ENCODE measurements around the gene TFDP1. TPM values are rescaled to one million over a fixed set of nuclear protein-coding genes. Genes with fewer than 3 reads are reported as not detected.

Gene TFDP1
- total RNA-seq, 2 experiments from 2014 or later = 87.9 to 119 TPM

GRCh38 chr13:113539822-113540221 lies 44.7 kb upstream of the TFDP1 start:
- ChIA-PET CTCF (ENCODE audit: unreplicated experiment) (no interaction called here), POLR2A (no interaction called here)
- H3K36me3 ChIP-seq (ENCODE audit: insufficient read depth, low read length) = no peaks in the 10 kb centered on the region
- no peak overlapping the region for H3K4me2 ChIP-seq (ENCODE audit: low read length)
- no peak overlapping the region for H2AFZ ChIP-seq (ENCODE audit: low read length)
- TF ChIP-seq CTCF (conservative IDR thresholded peaks at IDR 0.05; ENCODE audit: low read length) = no peak
- no peak for TF ChIP-seq EZH2phosphoT487 (IDR thresholded peaks at IDR 0.05; ENCODE audit: borderline replicate concordance, low read depth, low read length)
- H3K4me3 ChIP-seq (ENCODE audit: low read depth, low read length, poor library complexity, severe bottlenecking) = no peak overlapping the region
- DNase-seq (ENCODE audit: low spot score) = no peak
- intact Hi-C loops (cut with micrococcal nuclease; ENCODE audit: unreplicated experiment) = no loop called here
- H3K4me1 ChIP-seq (ENCODE audit: insufficient read depth, low read length, poor library complexity, severe bottlenecking) = no peaks in the 10 kb centered on the region
- no peaks in the 10 kb centered on the region for H3K79me2 ChIP-seq (ENCODE audit: insufficient read depth, low read depth, low read length)
- H3K9me2 ChIP-seq (ENCODE audit: insufficient read depth, low read length) = no peaks in the 10 kb centered on the region
- H4K20me1 ChIP-seq (ENCODE audit: insufficient read depth, low read length) = no peaks in the 10 kb centered on the region
- no TSS peak for BruUV-seq (replicated peaks)
- no peak overlapping the region for H3K27ac ChIP-seq (ENCODE audit: low read depth, low read length, poor library complexity, severe bottlenecking)
- no peaks in the 10 kb centered on the region for H3K9me3 ChIP-seq (ENCODE audit: low read length)

GRCh38 chr13:113540523-113540922 lies 44.0 kb upstream of the TFDP1 start:
- DNase-seq (ENCODE audit: low spot score) = no peak
- Histone ChIP-seq H3K4me1 (ENCODE audit: insufficient read depth, low read length, poor library complexity, severe bottlenecking) (no peaks in the 10 kb centered on the region), H2AFZ (ENCODE audit: low read length) (no peak overlapping the region), H3K36me3 (ENCODE audit: insufficient read depth, low read length) (no peaks in the 10 kb centered on the region), H3K9me2 (ENCODE audit: insufficient read depth, low read length) (no peaks in the 10 kb centered on the region), H3K79me2 (ENCODE audit: insufficient read depth, low read depth, low read length) (no peaks in the 10 kb centered on the region), H3K27ac (ENCODE audit: low read depth, low read length, poor library complexity, severe bottlenecking) (no peak overlapping the region), H3K4me2 (ENCODE audit: low read length) (no peak overlapping the region), H3K4me3 (ENCODE audit: low read depth, low read length, poor library complexity, severe bottlenecking) (no peak overlapping the region), H3K9me3 (ENCODE audit: low read length) (no peaks in the 10 kb centered on the region), H4K20me1 (ENCODE audit: insufficient read depth, low read length) (no peaks in the 10 kb centered on the region)
- TF ChIP-seq CTCF (conservative IDR thresholded peaks at IDR 0.05; ENCODE audit: low read length) = no peak
- TF ChIP-seq EZH2phosphoT487 (IDR thresholded peaks at IDR 0.05; ENCODE audit: borderline replicate concordance, low read depth, low read length) = no peak
- BruUV-seq (replicated peaks) = no TSS peak
- intact Hi-C loops (cut with micrococcal nuclease; ENCODE audit: unreplicated experiment) = no loop called here
- ChIA-PET POLR2A (no interaction called here), CTCF (ENCODE audit: unreplicated experiment) (no interaction called here)

GRCh38 chr13:113542751-113543424 lies 41.7 kb upstream of the TFDP1 start:
- Histone ChIP-seq H3K4me3 (ENCODE audit: low read depth, low read length, poor library complexity, severe bottlenecking) (no peak overlapping the region), H3K4me1 (ENCODE audit: insufficient read depth, low read length, poor library complexity, severe bottlenecking) (no peaks in the 10 kb centered on the region), H4K20me1 (ENCODE audit: insufficient read depth, low read length) (no peaks in the 10 kb centered on the region), H3K36me3 (ENCODE audit: insufficient read depth, low read length) (no peaks in the 10 kb centered on the region), H2AFZ (ENCODE audit: low read length) (no peak overlapping the region), H3K9me2 (ENCODE audit: insufficient read depth, low read length) (no peaks in the 10 kb centered on the region), H3K4me2 (ENCODE audit: low read length) (no peak overlapping the region), H3K9me3 (ENCODE audit: low read length) (no peaks in the 10 kb centered on the region), H3K27ac (ENCODE audit: low read depth, low read length, poor library complexity, severe bottlenecking) (no peak overlapping the region), H3K79me2 (ENCODE audit: insufficient read depth, low read depth, low read length) (no peaks in the 10 kb centered on the region)
- no TSS peak for BruUV-seq (replicated peaks)
- no peak for DNase-seq (ENCODE audit: low spot score)
- POLR2A ChIA-PET = no interaction called here
- intact Hi-C loops (cut with micrococcal nuclease; ENCODE audit: unreplicated experiment) = no loop called here
- CTCF ChIA-PET (ENCODE audit: unreplicated experiment) = no interaction called here
- TF ChIP-seq CTCF (conservative IDR thresholded peaks at IDR 0.05; ENCODE audit: low read length) = no peak
- TF ChIP-seq EZH2phosphoT487 (IDR thresholded peaks at IDR 0.05; ENCODE audit: borderline replicate concordance, low read depth, low read length) = no peak
